ENCODE results near the gene BRD1. TPM values are rescaled to one million over a fixed set of nuclear protein-coding genes. Genes with fewer than 3 reads are reported as not detected.

BRD1 gene
- total RNA-seq, 4 donors from 2014 or later, result 17.9 to 47.4 (median 37.9) TPM

DNA sequence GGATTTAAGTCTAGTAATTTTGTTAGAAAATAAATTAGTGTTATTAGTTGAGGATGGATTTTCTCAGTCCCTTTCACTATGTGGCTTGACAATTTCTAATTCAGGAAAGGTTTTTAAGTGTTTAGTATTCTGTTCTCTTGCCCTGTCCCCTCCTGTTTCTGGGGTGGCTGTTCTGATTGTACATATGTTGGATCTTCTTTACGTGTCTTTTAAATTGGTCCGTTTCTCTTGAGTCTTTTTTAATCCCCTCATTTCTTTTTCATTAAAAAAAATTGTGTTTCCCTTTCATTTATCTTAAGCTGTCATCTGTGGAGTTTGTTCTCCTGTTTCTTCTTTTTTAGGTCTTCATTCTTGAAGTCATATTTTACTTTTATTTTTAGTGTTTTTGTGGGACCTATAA, 38.5 kb upstream of the BRD1 start:
- TF ChIP-seq, protein P1, sequence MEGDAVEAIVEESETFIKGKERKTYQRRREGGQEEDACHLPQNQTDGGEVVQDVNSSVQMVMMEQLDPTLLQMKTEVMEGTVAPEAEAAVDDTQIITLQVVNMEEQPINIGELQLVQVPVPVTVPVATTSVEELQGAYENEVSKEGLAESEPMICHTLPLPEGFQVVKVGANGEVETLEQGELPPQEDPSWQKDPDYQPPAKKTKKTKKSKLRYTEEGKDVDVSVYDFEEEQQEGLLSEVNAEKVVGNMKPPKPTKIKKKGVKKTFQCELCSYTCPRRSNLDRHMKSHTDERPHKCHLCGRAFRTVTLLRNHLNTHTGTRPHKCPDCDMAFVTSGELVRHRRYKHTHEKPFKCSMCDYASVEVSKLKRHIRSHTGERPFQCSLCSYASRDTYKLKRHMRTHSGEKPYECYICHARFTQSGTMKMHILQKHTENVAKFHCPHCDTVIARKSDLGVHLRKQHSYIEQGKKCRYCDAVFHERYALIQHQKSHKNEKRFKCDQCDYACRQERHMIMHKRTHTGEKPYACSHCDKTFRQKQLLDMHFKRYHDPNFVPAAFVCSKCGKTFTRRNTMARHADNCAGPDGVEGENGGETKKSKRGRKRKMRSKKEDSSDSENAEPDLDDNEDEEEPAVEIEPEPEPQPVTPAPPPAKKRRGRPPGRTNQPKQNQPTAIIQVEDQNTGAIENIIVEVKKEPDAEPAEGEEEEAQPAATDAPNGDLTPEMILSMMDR (IDR thresholded peaks at IDR 0.05), result no peak
- TF ChIP-seq POLR2A (IDR thresholded peaks at IDR 0.05), result no peak
- no peaks in the 10 kb centered on the region for H3K27me3 ChIP-seq
- H3K27ac ChIP-seq, result no peak overlapping the region
- no peaks in the 10 kb centered on the region for H3K4me1 ChIP-seq
- DNase-seq, result no peak
- H3K4me3 ChIP-seq, result no peak overlapping the region
- peaks cover 0 to 34% of the 10 kb centered on the region in 2 donors for H3K9me3 ChIP-seq
- intact Hi-C loops (cut with DNase I; ENCODE audit: low total_unique reads), result no loop called here
- no peaks in the 10 kb centered on the region for H3K36me3 ChIP-seq

DNA sequence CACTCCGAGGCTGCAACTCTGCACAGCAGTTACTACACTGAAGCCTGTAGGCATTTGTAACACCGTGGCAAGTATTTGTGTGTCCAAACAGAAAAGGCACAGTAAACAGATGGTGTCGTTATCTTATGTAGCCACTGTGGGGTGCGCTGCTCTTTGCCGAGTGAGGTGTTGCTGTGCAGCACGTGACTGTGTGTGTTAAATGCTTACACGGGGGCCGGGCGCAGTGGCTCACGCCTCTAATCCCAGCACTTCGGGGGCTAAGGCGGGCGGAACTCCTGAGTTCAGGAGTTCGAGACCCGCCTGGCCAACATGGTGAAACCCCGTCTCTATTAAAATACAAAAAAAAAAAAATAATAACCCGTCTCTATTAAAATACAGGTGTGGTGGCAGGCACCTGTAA, 37.5 kb upstream of the BRD1 start:
- no peak overlapping the region for H3K27ac ChIP-seq
- no peak for TF ChIP-seq POLR2A (IDR thresholded peaks at IDR 0.05)
- TF ChIP-seq, protein P1 (IDR thresholded peaks at IDR 0.05), result no peak
- H3K36me3 ChIP-seq, result no peaks in the 10 kb centered on the region
- intact Hi-C loops (cut with DNase I; ENCODE audit: low total_unique reads), result no loop called here
- no peaks in the 10 kb centered on the region for H3K27me3 ChIP-seq
- H3K4me3 ChIP-seq, result no peak overlapping the region
- H3K9me3 ChIP-seq, result peaks cover 0 to 34% of the 10 kb centered on the region in 2 donors
- no peak for DNase-seq
- H3K4me1 ChIP-seq, result no peaks in the 10 kb centered on the region

DNA sequence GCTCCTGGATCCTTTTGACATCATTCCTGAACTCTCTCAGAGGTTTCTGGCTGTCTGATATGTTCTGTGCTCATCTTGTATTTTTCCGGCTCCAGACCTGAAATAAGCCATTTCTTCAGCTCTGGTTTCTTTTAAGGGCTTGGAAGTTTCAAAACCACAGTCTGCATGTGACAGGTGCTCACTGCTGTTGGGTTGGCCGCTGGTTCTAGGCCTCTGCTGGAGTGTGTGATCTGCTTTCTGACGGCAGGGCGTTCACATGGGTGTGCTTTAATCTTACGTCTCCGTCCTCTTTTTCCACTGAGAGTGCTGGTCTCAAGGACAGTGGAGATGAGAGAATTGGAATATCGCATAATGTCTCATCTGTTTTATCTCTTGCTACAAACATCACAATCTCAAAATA, 36.3 kb upstream of the BRD1 start:
- intact Hi-C loops (cut with DNase I; ENCODE audit: low total_unique reads), result no loop called here
- no peak for DNase-seq
- H3K27ac ChIP-seq, result no peak overlapping the region

DNA sequence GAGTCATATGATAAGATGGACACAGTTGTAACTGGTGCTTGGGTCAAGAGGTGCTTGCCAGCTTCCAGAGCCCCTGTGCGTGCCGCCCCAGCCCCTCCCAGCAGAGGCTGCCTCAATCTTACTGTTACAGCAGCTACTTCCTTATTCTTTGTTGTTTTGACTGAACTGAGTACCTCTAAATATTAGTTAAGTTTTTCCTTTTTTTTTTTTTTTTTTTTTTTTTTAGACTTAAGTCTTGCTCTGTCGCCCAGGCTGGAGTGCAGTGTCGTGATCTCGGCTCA, 34.8 kb upstream of the BRD1 start:
- no peak overlapping the region for H3K27ac ChIP-seq

More for the DNA sequence above, 36.3 kb upstream of the BRD1 start:
- H3K27me3 ChIP-seq, result no peaks in the 10 kb centered on the region
- TF ChIP-seq POLR2A (IDR thresholded peaks at IDR 0.05), result no peak
- no peaks in the 10 kb centered on the region for H3K4me1 ChIP-seq
- no peak overlapping the region for H3K4me3 ChIP-seq
- H3K36me3 ChIP-seq, result no peaks in the 10 kb centered on the region
- H3K9me3 ChIP-seq, result peaks cover 0 to 25% of the 10 kb centered on the region in 2 donors

DNA sequence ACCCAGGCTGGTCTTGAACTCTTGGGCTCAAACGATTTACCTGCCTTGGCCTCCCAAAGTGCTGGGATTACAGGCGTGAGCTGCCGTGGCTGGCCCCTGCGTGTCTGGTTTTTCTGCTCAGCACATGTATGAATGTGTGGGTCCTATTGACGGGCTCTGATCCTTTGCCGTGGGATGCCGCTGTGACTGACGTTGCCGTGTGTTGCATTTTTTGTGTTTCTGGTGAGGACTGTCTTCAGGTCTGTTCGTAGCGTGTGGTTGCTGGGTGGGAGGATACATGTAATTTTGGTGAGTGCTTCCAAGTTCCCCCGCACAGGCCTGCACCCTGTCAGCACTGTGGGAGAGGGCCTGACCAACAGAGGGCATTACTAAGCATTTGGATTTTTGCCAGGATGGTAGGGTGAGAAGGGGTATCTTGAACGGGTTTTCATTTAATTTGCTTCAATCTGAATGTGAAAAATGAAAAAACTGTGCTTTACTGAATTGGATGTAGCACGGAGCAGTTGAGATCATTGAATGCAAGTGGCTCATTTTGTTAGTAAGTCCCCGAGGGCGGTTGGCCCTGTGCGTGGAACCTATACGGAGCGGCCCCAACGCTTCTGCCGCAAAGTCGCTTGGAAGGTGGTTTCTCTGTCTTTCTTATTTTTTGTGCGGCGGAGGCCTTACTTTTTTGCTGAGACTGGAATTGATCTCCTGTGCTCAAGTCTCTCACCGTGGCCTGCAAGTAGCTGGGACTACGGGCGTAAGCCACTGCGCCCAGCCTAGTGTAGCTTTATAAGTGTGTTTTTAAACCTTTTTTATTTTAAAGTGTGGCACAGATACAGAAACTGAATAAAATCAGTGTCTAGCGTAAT, 34.2 kb upstream of the BRD1 start:
- Histone ChIP-seq H3K4me3 (no peak overlapping the region), H3K9me3 (peaks cover 0 to 14% of the 10 kb centered on the region in 2 donors), H3K36me3 (no peaks in the 10 kb centered on the region), H3K27ac (no peak overlapping the region), H3K4me1 (no peaks in the 10 kb centered on the region), H3K27me3 (no peaks in the 10 kb centered on the region)
- intact Hi-C loops (cut with DNase I; ENCODE audit: low total_unique reads), result no loop called here
- no peak for DNase-seq
- no peak for TF ChIP-seq POLR2A (IDR thresholded peaks at IDR 0.05)
- TF ChIP-seq, protein P1 (IDR thresholded peaks at IDR 0.05), result no peak

More for the DNA sequence above, 34.8 kb upstream of the BRD1 start:
- no peaks in the 10 kb centered on the region for H3K36me3 ChIP-seq
- no peak overlapping the region for H3K4me3 ChIP-seq
- intact Hi-C loops (cut with DNase I; ENCODE audit: low total_unique reads), result no loop called here
- H3K9me3 ChIP-seq, result peaks cover 0 to 17% of the 10 kb centered on the region in 2 donors
- no peaks in the 10 kb centered on the region for H3K4me1 ChIP-seq
- no peaks in the 10 kb centered on the region for H3K27me3 ChIP-seq
- TF ChIP-seq POLR2A (IDR thresholded peaks at IDR 0.05), result no peak
- TF ChIP-seq, protein P1 (IDR thresholded peaks at IDR 0.05), result no peak
- no peak for DNase-seq

Measured in uterus (tissue), 4 donors.